Epithelial cell of proximal tubule (primary cell): Measurements from ENCODE around the gene CSF1R. TPM values are rescaled to one million over a fixed set of nuclear protein-coding genes. Genes with fewer than 3 reads are reported as not detected.

Experiments
- DNase-seq: peaks from one replicate; pipeline ENCODE4 v3.0.0-alpha.2; 2011; ENCODE audit warnings: low read depth
- H3K4me3 ChIP-seq: 2 replicates; pipeline ENCODE4 v1.5.1; 2011; ENCODE audit warnings: low read depth, mild to moderate bottlenecking, low read length
- CTCF ChIP-seq: conservative IDR thresholded peaks from 2 replicates; pipeline ENCODE4 v1.5.1; 2012; ENCODE audit warnings: low read depth, mild to moderate bottlenecking, low read length
- total RNA-seq: library from RNA; depleted of rRNA; stranded (reverse); fragments of >200 nt; gene quantifications from 2 replicates; pipeline ENCODE4 v1.2.3, GENCODE V29; 2015

CSF1R gene
- total RNA-seq, 1 donor from 2014 or later, result not detected

- DNase-seq, result no peak
- H3K4me3 ChIP-seq, result no peak overlapping the region
- no peak for TF ChIP-seq CTCF
These were observed 28.5 kb upstream of the CSF1R start for GRCh38 chr5:150114773-150115408.

- no peak for TF ChIP-seq CTCF
- no peak for DNase-seq
- no peak overlapping the region for H3K4me3 ChIP-seq
These were observed 27.8 kb upstream of the CSF1R start for GRCh38 chr5:150114102-150114641.

GRCh38 chr5:150113047-150113744 lies 26.8 kb upstream of the CSF1R start:
- TF ChIP-seq CTCF, result no peak
- DNase-seq, result no peak
- no peak overlapping the region for H3K4me3 ChIP-seq

GRCh38 chr5:150112201-150113046 lies 26.1 kb upstream of the CSF1R start:
- TF ChIP-seq CTCF, result no peak
- no peak overlapping the region for H3K4me3 ChIP-seq
- DNase-seq, result no peak

GRCh38 chr5:150111122-150111521 lies 24.8 kb upstream of the CSF1R start:
- no peak for TF ChIP-seq CTCF
- no peak for DNase-seq
- H3K4me3 ChIP-seq, result no peak overlapping the region

GRCh38 chr5:150109921-150110320 lies 23.6 kb upstream of the CSF1R start:
- no peak for TF ChIP-seq CTCF
- no peak for DNase-seq
- H3K4me3 ChIP-seq, result no peak overlapping the region
